ENCODE data around the gene CEMIP. TPM values are rescaled to one million over a fixed set of nuclear protein-coding genes. Genes with fewer than 3 reads are reported as not detected.
"Not testable (repeated sequence)": the region's sequence is repeated elsewhere in the genome, so short reads cannot be mapped to it uniquely, and the experiment has no call there.

CEMIP gene
- total RNA-seq, 1 donor from 2014 or later, result 0.83 TPM

- DNase-seq (ENCODE audit: low spot score in 2 of 2, unreplicated experiment in 2 of 2), result no peak
- Mint-ChIP-seq H3K27ac (no peak overlapping the region), H3K9me3 (peaks cover 3% of the 10 kb centered on the region), H3K27me3 (ENCODE audit: low read depth) (no peaks in the 10 kb centered on the region), H3K4me1 (peaks cover 16% of the 10 kb centered on the region), H3K36me3 (peaks cover 25% of the 10 kb centered on the region), H3K4me3 (no peak overlapping the region)
- no peak for TF ChIP-seq CTCF (IDR thresholded peaks at IDR 0.05; ENCODE audit: unreplicated experiment)
These were observed 178.4 kb downstream of the CEMIP start for GRCh38 chr15:80957556-80957955.

GRCh38 chr15:80957976-80958375 lies 178.8 kb downstream of the CEMIP start:
- H3K9me3 Mint-ChIP-seq, result peaks cover 5% of the 10 kb centered on the region
- H3K36me3 Mint-ChIP-seq, result peaks cover 29% of the 10 kb centered on the region

GRCh38 chr15:80958818-80959495 lies 179.8 kb downstream of the CEMIP start:
- H3K9me3 Mint-ChIP-seq, result peaks cover 8% of the 10 kb centered on the region
- H3K27ac Mint-ChIP-seq, result no peak overlapping the region
- H3K4me3 Mint-ChIP-seq, result no peak overlapping the region
- peaks cover 32% of the 10 kb centered on the region for H3K36me3 Mint-ChIP-seq
- no peak for DNase-seq (ENCODE audit: low spot score in 2 of 2, unreplicated experiment in 2 of 2)
- TF ChIP-seq CTCF (IDR thresholded peaks at IDR 0.05; ENCODE audit: unreplicated experiment), result no peak
- no peaks in the 10 kb centered on the region for H3K27me3 Mint-ChIP-seq (ENCODE audit: low read depth)
- H3K4me1 Mint-ChIP-seq, result peaks cover 2% of the 10 kb centered on the region

More at GRCh38 chr15:80957976-80958375, 178.8 kb downstream of the CEMIP start:
- peaks cover 12% of the 10 kb centered on the region for H3K4me1 Mint-ChIP-seq
- TF ChIP-seq CTCF (IDR thresholded peaks at IDR 0.05; ENCODE audit: unreplicated experiment), result no peak
- H3K27me3 Mint-ChIP-seq (ENCODE audit: low read depth), result no peaks in the 10 kb centered on the region
- H3K4me3 Mint-ChIP-seq, result no peak overlapping the region
- DNase-seq (ENCODE audit: low spot score in 2 of 2, unreplicated experiment in 2 of 2), result no peak
- no peak overlapping the region for H3K27ac Mint-ChIP-seq

GRCh38 chr15:80965454-80965853 lies 186.3 kb downstream of the CEMIP start:
- H3K27me3 Mint-ChIP-seq (ENCODE audit: low read depth); H3K4me3 Mint-ChIP-seq; H3K27ac Mint-ChIP-seq; DNase-seq (ENCODE audit: low spot score in 2 of 2, unreplicated experiment in 2 of 2): not testable (repeated sequence)
- H3K4me1 Mint-ChIP-seq, result peaks cover 20% of the 10 kb centered on the region
- H3K9me3 Mint-ChIP-seq, result peaks cover 20% of the 10 kb centered on the region
- H3K36me3 Mint-ChIP-seq, result peaks cover 26% of the 10 kb centered on the region

GRCh38 chr15:80966431-80967197 lies 187.4 kb downstream of the CEMIP start:
- H3K27me3 Mint-ChIP-seq (ENCODE audit: low read depth), result no peaks in the 10 kb centered on the region
- no peak for DNase-seq (ENCODE audit: low spot score in 2 of 2, unreplicated experiment in 2 of 2)
- peaks cover 23% of the 10 kb centered on the region for H3K36me3 Mint-ChIP-seq
- peaks cover 20% of the 10 kb centered on the region for H3K9me3 Mint-ChIP-seq
- peaks cover 20% of the 10 kb centered on the region for H3K4me1 Mint-ChIP-seq
- no peak for TF ChIP-seq CTCF (IDR thresholded peaks at IDR 0.05; ENCODE audit: unreplicated experiment)
- H3K27ac Mint-ChIP-seq, result peak overlapping the region; percentile 90
- no peak overlapping the region for H3K4me3 Mint-ChIP-seq

GRCh38 chr15:80967451-80967850 lies 188.3 kb downstream of the CEMIP start:
- Mint-ChIP-seq H3K4me3 (no peak overlapping the region), H3K4me1 (peaks cover 20% of the 10 kb centered on the region), H3K36me3 (peaks cover 23% of the 10 kb centered on the region), H3K27ac (peak overlapping the region; percentile 90), H3K9me3 (peaks cover 18% of the 10 kb centered on the region), H3K27me3 (ENCODE audit: low read depth) (no peaks in the 10 kb centered on the region)
- DNase-seq (ENCODE audit: low spot score in 2 of 2, unreplicated experiment in 2 of 2), result peak; percentile 56 to 72
- no peak for TF ChIP-seq CTCF (IDR thresholded peaks at IDR 0.05; ENCODE audit: unreplicated experiment)
